Activated CD4-positive, alpha-beta T cell treated with anti-CD3 and anti-CD28 coated beads for 36 hours (primary cell): ENCODE data around the gene THBS1. TPM values are rescaled to one million over a fixed set of nuclear protein-coding genes. Genes with fewer than 3 reads are reported as not detected.

ENCODE experiments used
- ATAC-seq: fragments of 200-7000 bp; cut with Tn5 transposase; one replicate; pipeline ENCODE4 v1.10.0; 2021; ENCODE audit warnings: mild to moderate bottlenecking, moderate library complexity
- CTCF ChIA-PET: fragments of 350-600 bp; sonication (Branson Sonifier 250); formaldehyde crosslinking; loops from one replicate; lab custom pipeline; 2021; ENCODE audit warnings: antibody characterized with exemption; lab: Charles Lee
- POLR2A ChIA-PET: fragments of 350-600 bp; sonication (Branson Sonifier 250); formaldehyde crosslinking; loops from one replicate; lab custom pipeline; 2021; ENCODE audit warnings: antibody characterized with exemption, inconsistent platforms; lab: Charles Lee
- DNase-seq: peaks from one replicate; pipeline ENCODE4 v3.0.0-alpha.2; 2020
- H3K27ac Mint-ChIP-seq: one replicate; pipeline ENCODE4 v1.8.0; 2021; ENCODE audit warnings: mixed read lengths
- H3K27me3 Mint-ChIP-seq: one replicate; pipeline ENCODE4 v1.8.0; 2021; ENCODE audit warnings: mixed read lengths
- H3K36me3 Mint-ChIP-seq: one replicate; pipeline ENCODE4 v1.8.0; 2021; ENCODE audit warnings: low read depth, mixed read lengths
- H3K4me1 Mint-ChIP-seq: one replicate; pipeline ENCODE4 v1.8.0; 2021; ENCODE audit warnings: mixed read lengths
- H3K4me3 Mint-ChIP-seq: one replicate; pipeline ENCODE4 v1.8.0; 2021; ENCODE audit warnings: mild to moderate bottlenecking, moderate library complexity, mixed read lengths
- H3K9me3 Mint-ChIP-seq: one replicate; pipeline ENCODE4 v1.8.0; 2021; ENCODE audit warnings: low read depth, mixed read lengths
- intact Hi-C, 2 experiments: fragments of 100-400 bp; cut with DNase I in 1 of 2; cut with micrococcal nuclease in 1 of 2; formaldehyde crosslinking; loops; one replicate each; pipeline versions ENCODE4 v1.14.2 to v1.15.1; 2022 to 2024; cut with DNase I, micrococcal nuclease
- total RNA-seq, 2 experiments: library from RNA; stranded (reverse); gene quantifications; one replicate each; pipeline ENCODE4 v1.2.3, GENCODE V29; 2021

THBS1 gene
- total RNA-seq, 2 experiments from 2014 or later: 0.23 to 0.57 TPM

- intact Hi-C loops: no loop called here
- ChIA-PET POLR2A (no interaction called here), CTCF (interaction anchor here (1.1 kb wide), 1 partner anchor 9 kb away, joined by 6 read pairs; no protein-coding TSS in a partner anchor)
- H3K36me3 Mint-ChIP-seq: no peaks in the 10 kb centered on the region
- DNase-seq: no peak
- H3K4me1 Mint-ChIP-seq: no peaks in the 10 kb centered on the region
- no peak overlapping the region for H3K27ac Mint-ChIP-seq
- H3K27me3 Mint-ChIP-seq: peaks cover 43% of the 10 kb centered on the region
- no peak for ATAC-seq
- H3K4me3 Mint-ChIP-seq: no peak overlapping the region
- H3K9me3 Mint-ChIP-seq: no peaks in the 10 kb centered on the region
Measured at GRCh38 chr15:39574427-39574826, 6.5 kb upstream of the THBS1 start.

DNA sequence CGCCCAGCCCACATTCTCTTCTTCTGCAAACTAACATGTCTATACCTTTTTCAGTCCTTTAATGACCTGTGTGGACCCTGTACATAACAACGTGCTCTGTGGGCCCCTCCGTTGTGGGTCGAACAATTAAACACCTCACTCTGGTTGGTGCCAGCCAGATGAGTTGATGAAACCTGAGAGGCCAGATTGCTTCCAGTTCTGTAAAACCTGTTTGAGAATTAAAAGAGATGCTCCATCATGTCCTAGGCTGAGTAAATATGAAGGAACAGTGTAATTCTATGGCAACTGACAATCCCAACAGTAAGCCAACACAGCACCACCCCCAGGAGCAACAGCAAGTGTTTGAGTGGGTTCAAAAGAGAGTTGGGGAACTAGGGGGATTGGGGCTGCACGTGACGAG is 5.7 kb upstream of the THBS1 start:
- no peak for ATAC-seq
- no peak for DNase-seq
- no peak overlapping the region for H3K4me3 Mint-ChIP-seq
- intact Hi-C loops: no loop called here
- H3K36me3 Mint-ChIP-seq: no peaks in the 10 kb centered on the region
- peaks cover 6% of the 10 kb centered on the region for H3K4me1 Mint-ChIP-seq
- peaks cover 46% of the 10 kb centered on the region for H3K27me3 Mint-ChIP-seq
- no peak overlapping the region for H3K27ac Mint-ChIP-seq
- ChIA-PET POLR2A (no interaction called here), CTCF (no interaction called here)
- H3K9me3 Mint-ChIP-seq: no peaks in the 10 kb centered on the region

DNA sequence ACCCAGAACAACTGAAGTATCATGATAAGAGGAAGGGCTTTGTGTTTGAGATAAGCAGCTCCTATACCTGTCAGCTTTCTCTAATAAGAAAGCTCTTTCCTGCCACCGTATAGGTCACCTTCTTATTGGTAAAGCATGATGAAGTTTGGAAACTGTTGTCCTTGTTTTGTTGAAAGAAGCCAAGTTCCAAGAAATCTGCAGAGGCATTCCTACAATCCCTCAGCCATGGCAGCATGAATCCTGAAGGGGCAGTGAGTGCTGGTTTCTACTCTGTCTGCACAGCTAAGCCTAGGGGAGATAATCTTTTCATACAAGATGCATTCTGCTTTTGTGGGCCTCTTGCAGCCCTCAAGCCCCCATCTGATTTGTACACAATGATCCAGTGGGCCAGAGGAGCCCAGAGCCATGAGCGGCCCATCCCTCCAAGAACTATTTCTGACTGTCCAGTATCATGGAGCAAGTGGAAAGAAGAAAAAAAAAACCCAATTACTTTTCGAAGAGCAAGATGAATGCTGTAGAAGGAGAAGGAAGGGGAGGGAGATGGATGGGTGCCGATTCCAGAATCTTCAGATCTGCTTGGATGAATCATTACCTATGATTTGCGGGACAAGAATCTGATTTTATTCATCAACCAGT is 1.9 kb upstream of the THBS1 start:
- ATAC-seq (no peak), DNase-seq (no peak)
- ChIA-PET POLR2A (no interaction called here), CTCF (interaction anchor here (1.0 to 1.5 kb wide), 3 partner anchors 10 to 178 kb away, joined by 4 to 5 read pairs (median 4); no protein-coding TSS in a partner anchor)
- Mint-ChIP-seq H3K27me3 (peaks cover 55% of the 10 kb centered on the region), H3K27ac (no peak overlapping the region), H3K4me3 (no peak overlapping the region), H3K36me3 (no peaks in the 10 kb centered on the region), H3K4me1 (peaks cover 13% of the 10 kb centered on the region), H3K9me3 (no peaks in the 10 kb centered on the region)
- intact Hi-C loops: no loop called here

- Mint-ChIP-seq H3K27me3 (peaks cover 56% of the 10 kb centered on the region), H3K9me3 (no peaks in the 10 kb centered on the region), H3K4me3 (no peak overlapping the region), H3K27ac (no peak overlapping the region), H3K36me3 (no peaks in the 10 kb centered on the region), H3K4me1 (peaks cover 13% of the 10 kb centered on the region)
- POLR2A ChIA-PET: no interaction called here
- CTCF ChIA-PET: interaction anchor here (0.5 to 1.9 kb wide), 24 partner anchors 8 to 453 kb away, joined by 3 to 12 read pairs (median 3); no protein-coding TSS in a partner anchor
- peak; percentile 17 for DNase-seq
- intact Hi-C loops: loop anchor here (1.0 to 5.0 kb wide), 13 partner anchors 108 to 1139 kb away; no protein-coding TSS in a partner anchor
- ATAC-seq: no peak
Measured at GRCh38 chr15:39579487-39580116, 1.3 kb upstream of the THBS1 start.

GRCh38 chr15:39580117-39580484 is 778 bp upstream of the THBS1 start:
- H3K4me1 Mint-ChIP-seq: peaks cover 13% of the 10 kb centered on the region
- CTCF ChIA-PET: interaction anchor here (0.5 to 1.9 kb wide), 28 partner anchors 9 to 892 kb away, joined by 3 to 12 read pairs (median 3); no protein-coding TSS in a partner anchor
- H3K27ac Mint-ChIP-seq: no peak overlapping the region
- intact Hi-C loops: loop anchor here (1.0 to 5.0 kb wide), 13 partner anchors 107 to 1139 kb away; no protein-coding TSS in a partner anchor
- no peaks in the 10 kb centered on the region for H3K36me3 Mint-ChIP-seq
- H3K27me3 Mint-ChIP-seq: peaks cover 55% of the 10 kb centered on the region
- peak; percentile 90 for ATAC-seq
- POLR2A ChIA-PET: interaction anchor here (0.6 kb wide), 1 partner anchor 1140 kb away, joined by 3 read pairs; no protein-coding TSS in a partner anchor
- DNase-seq: peak; percentile 93
- H3K9me3 Mint-ChIP-seq: no peaks in the 10 kb centered on the region
- peak overlapping the region; percentile 53 for H3K4me3 Mint-ChIP-seq

- CTCF ChIA-PET: interaction anchor here (0.6 to 3.8 kb wide), 12 partner anchors 20 to 879 kb away, joined by 3 to 37 read pairs (median 4); no protein-coding TSS in a partner anchor
- POLR2A ChIA-PET: no interaction called here
- no peak for ATAC-seq
- DNase-seq: no peak
- Mint-ChIP-seq H3K9me3 (no peaks in the 10 kb centered on the region), H3K27ac (no peak overlapping the region), H3K36me3 (no peaks in the 10 kb centered on the region), H3K4me3 (peak overlapping the region; percentile 54), H3K27me3 (peaks cover 54% of the 10 kb centered on the region), H3K4me1 (peaks cover 13% of the 10 kb centered on the region)
- intact Hi-C loops: loop anchor here (2.0 to 5.0 kb wide), 9 partner anchors 106 to 1141 kb away; no protein-coding TSS in a partner anchor
Measured at GRCh38 chr15:39581242-39581792, 438 bp downstream of the THBS1 start.

DNA sequence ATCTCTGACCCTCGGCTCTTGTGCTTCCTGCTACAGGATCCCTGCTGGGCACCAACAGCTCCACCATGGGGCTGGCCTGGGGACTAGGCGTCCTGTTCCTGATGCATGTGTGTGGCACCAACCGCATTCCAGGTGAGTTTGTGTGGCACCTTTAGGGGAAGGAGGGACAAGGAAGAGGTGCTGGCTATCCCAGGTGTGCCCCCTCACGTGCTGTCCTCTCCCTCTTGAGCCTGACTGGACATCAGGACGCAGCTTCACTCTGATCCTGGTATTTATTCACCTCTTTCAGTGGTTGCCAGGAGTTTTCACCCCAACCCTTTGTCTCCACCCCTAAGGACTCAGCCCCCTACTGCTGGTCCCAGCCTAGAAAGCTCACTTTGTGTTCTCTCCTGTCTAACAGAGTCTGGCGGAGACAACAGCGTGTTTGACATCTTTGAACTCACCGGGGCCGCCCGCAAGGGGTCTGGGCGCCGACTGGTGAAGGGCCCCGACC is 960 bp downstream of the THBS1 start:
- H3K27ac Mint-ChIP-seq: no peak overlapping the region
- peak; percentile 25 for DNase-seq
- peaks cover 52% of the 10 kb centered on the region for H3K27me3 Mint-ChIP-seq
- ChIA-PET POLR2A (no interaction called here), CTCF (interaction anchor here (0.6 to 3.8 kb wide), 7 partner anchors 21 to 762 kb away, joined by 3 to 37 read pairs (median 4); no protein-coding TSS in a partner anchor)
- H3K4me1 Mint-ChIP-seq: peaks cover 13% of the 10 kb centered on the region
- H3K36me3 Mint-ChIP-seq: no peaks in the 10 kb centered on the region
- intact Hi-C loops: loop anchor here (2.0 to 5.0 kb wide), 10 partner anchors 105 to 1141 kb away; no protein-coding TSS in a partner anchor
- ATAC-seq: no peak
- H3K9me3 Mint-ChIP-seq: no peaks in the 10 kb centered on the region
- peak overlapping the region; percentile 54 for H3K4me3 Mint-ChIP-seq

- H3K27ac Mint-ChIP-seq: no peak overlapping the region
- ChIA-PET CTCF (interaction anchor here (0.6 to 3.8 kb wide), 13 partner anchors 9 to 1204 kb away, joined by 3 to 37 read pairs (median 3); no protein-coding TSS in a partner anchor), POLR2A (no interaction called here)
- H3K9me3 Mint-ChIP-seq: no peaks in the 10 kb centered on the region
- H3K4me1 Mint-ChIP-seq: peaks cover 13% of the 10 kb centered on the region
- H3K27me3 Mint-ChIP-seq: peaks cover 49% of the 10 kb centered on the region
- no peaks in the 10 kb centered on the region for H3K36me3 Mint-ChIP-seq
- no peak for ATAC-seq
- no peak for DNase-seq
- intact Hi-C loops: loop anchor here (2.0 to 5.0 kb wide), 7 partner anchors 105 to 875 kb away; no protein-coding TSS in a partner anchor
- H3K4me3 Mint-ChIP-seq: no peak overlapping the region
Measured at GRCh38 chr15:39582286-39582976, 1.6 kb downstream of the THBS1 start.

DNA sequence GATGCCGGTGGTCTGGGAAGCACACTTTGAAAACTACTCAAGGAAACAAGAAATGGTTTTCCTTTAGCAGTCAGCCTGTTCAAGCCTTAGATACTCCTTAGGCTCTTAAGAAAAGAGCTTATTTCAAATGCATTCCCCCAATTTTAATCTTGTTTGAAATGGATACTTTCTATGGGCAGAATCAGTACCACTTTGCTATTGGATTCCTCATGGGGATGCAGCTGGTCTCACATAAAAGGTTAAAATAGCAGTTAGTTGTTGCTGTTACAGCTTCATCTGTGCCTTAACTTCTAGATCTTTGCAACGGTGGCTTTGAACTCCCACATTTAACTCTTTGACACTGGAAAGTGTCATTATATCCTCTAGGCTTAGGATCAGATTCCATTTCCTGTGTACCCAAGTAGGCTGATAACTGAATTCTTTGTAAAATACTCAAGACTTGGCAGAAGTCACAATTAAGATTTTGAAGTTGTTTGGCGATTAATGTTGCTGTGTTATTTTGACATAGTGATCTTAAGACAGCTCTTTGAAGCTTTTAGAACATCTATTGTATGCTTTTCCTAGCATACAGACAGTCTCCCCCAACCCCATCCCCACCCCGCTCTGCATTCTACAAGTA is 2.2 kb downstream of the THBS1 start:
- CTCF ChIA-PET: interaction anchor here (0.6 to 3.8 kb wide), 10 partner anchors 8 to 1205 kb away, joined by 3 to 37 read pairs (median 3); no protein-coding TSS in a partner anchor
- POLR2A ChIA-PET: no interaction called here
- ATAC-seq (no peak), DNase-seq (no peak)
- Mint-ChIP-seq H3K27ac (no peak overlapping the region), H3K36me3 (no peaks in the 10 kb centered on the region), H3K9me3 (no peaks in the 10 kb centered on the region), H3K4me1 (peaks cover 13% of the 10 kb centered on the region), H3K4me3 (no peak overlapping the region), H3K27me3 (peaks cover 47% of the 10 kb centered on the region)
- intact Hi-C loops: loop anchor here (2.0 to 5.0 kb wide), 7 partner anchors 104 to 876 kb away; no protein-coding TSS in a partner anchor

- DNase-seq (peak; percentile 64), ATAC-seq (no peak)
- peaks cover 13% of the 10 kb centered on the region for H3K4me1 Mint-ChIP-seq
- ChIA-PET CTCF (interaction anchor here (0.7 to 3.8 kb wide), 6 partner anchors 10 to 452 kb away, joined by 3 to 37 read pairs (median 4); no protein-coding TSS in a partner anchor), POLR2A (interaction anchor here (0.6 kb wide), 1 partner anchor 12 kb away, joined by 3 read pairs; no protein-coding TSS in a partner anchor)
- intact Hi-C loops: loop anchor here (2.0 to 5.0 kb wide), 7 partner anchors 104 to 876 kb away; no protein-coding TSS in a partner anchor
- no peak overlapping the region for H3K4me3 Mint-ChIP-seq
- no peak overlapping the region for H3K27ac Mint-ChIP-seq
- H3K9me3 Mint-ChIP-seq: no peaks in the 10 kb centered on the region
- no peaks in the 10 kb centered on the region for H3K36me3 Mint-ChIP-seq
- H3K27me3 Mint-ChIP-seq: peaks cover 41% of the 10 kb centered on the region
Measured at GRCh38 chr15:39583596-39584265, 2.9 kb downstream of the THBS1 start.
